RPMI8226 (cell line): ENCODE results near the gene JPH2.
"Not testable (repeated sequence)": the region's sequence is repeated elsewhere in the genome, so short reads cannot be mapped to it uniquely, and the experiment has no call there.

Experiments used
- DNase-seq: peaks from one replicate; pipeline ENCODE4 v3.0.0-alpha.2; 2015

The JPH2 gene

DNA sequence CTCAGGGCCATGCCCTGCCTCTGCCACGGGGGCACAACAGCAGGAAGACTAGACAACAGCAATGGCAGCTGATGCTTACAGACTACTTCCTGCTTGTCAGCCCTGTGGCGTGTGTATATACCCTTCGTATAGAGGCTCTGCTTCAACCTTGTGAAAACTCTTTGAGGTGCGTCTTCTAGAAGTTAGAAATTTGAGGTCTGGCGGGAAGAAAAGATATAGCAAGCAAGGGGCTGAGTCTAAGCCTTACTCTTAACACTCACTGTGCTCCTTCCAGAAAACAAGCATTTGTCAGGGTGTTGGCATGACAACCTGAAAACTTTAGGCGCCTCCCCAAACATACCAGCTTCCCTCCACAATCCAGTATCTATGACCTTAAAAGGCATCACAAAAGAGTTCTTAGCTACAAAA, 33.3 kb downstream of the JPH2 start:
- no peak for DNase-seq

DNA sequence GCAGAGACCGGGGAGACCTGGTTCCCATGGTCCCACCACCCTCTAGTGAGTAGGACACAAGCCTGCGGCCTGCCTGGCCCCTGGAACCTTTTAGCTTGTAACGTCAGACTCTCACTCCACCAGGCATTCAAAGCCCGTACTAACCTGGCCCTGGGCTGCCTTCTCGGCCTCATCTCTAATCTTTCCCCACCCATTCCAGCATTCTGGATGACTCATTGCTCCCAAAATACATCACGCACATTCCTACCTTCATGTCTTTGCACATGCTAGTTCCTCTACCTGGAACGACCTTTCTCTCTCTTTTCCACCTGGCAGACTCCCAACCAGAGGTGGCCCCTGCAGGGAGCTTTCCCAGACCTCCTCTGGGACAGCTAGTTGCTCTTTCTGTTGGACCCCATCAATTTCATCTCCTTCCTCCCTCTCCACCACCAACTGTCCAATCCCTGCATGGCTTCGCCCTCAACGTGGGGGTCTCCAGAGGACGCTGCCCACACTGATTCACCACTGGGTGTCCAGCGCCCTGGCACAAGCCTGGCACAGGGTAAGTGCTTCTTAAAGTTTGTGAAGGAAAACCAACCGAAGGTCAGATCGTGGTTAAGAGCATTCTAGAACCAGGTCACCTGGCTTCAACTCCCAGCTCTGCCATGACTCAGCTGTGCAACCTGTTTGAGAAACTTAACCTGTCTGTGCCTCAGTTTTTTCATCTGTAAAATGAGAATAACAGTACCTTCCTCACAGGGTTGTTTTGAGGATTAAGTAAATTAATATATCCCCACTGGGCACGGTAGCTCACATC, 35.2 kb downstream of the JPH2 start:
- no peak for DNase-seq

DNA sequence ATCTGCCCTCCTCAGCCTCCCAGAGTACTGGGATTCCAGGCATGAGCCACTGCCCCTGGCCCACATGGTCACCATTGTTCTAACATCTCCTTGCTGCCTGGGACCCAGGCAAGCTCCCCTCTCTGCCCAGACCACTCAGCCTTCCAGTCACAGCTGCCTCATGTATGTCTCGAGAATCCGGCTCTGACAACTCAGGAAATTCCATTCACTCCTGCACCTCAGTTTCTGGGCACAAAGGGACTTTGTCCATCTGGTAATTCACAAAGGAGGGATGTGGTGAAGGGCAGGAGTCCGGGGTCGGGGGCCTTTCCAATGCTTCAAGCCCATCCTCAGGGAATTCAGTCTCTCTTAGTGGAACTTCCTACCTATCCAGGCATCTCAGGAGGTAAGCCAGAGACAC, 40.7 kb downstream of the JPH2 start:
- no peak for DNase-seq

DNA sequence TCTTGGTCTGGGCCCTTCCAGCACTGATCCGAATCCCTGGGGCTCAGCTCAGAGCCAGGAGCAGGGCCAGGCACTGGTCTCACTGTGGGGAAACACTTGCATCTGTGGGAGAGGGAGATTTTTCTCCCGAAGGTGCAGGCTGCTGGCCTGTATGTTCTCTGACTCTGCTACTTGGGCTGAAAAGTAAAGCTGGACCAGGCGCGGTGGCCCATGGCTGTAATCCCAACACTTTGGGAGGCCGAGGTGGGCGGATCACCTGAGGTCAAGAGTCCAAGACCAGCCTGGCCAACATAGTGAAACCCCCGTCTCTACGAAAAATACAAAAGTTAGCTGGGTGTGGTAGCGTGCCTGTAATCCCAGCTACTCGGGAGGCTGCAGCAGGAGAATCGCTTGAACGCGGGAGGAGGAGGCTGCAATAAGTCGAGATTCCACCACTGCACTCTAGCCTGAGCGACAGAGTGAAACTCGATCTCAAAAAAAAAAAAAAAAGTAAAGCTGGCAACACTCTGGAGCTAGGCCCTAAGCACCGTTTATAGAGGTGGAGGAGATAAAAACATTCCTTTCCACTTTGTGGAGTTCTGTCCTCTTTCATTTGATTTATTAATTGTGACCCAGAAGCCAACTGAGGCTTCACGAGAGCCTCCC, 41.7 kb downstream of the JPH2 start:
- no peak for DNase-seq

DNA sequence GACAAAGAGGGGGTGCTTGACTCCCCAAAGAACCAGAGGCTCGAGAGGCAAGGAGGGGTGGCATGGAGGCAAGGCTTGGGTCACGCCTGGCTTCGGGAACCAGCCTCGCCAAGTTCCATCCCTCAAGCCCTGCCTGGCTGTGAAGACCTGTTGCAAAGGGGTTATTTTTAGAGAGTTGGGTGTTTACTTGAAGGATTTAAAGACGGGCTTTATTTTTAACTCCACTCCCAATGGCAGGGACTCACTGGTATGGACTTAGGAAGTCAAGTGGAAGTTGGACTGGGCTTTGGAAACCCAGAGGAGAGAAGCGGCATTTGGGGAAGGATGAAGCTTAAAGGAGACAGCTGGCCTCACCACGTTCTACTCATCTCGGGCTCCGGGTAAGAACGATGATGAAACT, 43.1 kb downstream of the JPH2 start:
- DNase-seq, result no peak

DNA sequence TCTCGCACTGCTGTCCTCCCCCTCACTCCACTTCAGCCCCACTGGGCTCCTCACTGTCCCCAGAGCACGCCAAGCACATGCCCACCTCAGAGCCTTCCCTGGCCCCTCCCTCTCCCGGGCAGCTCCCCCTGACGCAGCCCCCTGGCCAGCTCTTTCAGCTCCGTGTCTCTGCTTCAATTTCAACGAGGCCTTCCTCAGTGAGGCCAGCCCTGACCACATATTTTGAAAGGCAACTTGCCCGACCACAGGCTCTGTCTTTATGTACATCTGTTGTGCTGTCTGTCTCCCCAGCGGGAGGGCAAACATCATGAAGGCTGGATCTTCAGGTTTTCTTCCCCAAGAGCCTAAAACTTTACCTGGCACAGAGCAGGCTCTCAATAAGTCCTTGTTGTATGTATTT, 44.6 kb downstream of the JPH2 start:
- no peak for DNase-seq

DNA sequence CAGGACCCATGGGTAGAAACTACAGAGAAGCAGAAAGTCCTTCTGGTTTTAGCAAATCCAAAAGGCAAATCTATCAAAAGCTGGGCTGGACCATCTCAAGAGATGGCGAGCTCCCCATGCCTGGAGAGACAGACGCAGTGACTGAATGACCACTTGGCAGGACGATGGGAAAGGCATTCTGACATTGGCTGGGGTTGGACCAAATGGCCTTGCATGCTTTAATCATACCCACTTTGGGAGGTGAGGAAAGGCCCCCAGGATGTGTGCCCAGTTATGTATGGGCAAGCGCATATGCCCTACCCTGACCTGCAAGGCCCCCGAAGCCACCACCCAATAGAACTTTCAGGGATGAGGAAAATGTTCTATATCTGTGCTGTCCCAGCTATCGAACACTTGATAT, 45.1 kb downstream of the JPH2 start:
- DNase-seq, result no peak

DNA sequence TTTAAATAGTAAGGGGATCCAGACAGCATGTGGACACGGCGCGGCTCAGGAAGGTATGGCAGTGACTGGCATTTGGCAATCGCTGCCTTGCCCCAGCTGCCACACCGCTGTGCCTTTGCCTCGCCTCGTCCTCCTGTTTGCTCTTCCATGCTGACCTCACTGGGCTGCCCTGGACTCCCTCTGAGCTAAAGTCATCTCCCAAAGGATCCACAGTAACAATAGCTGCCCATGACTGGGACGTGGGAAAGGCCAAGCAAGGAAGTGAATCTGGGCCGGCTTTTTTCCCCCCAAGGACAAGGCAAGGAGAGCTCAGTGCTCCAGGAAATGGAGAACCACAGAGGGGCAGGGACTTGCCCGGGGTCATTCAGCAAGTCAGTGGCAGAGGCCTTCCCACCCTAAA, 48.1 kb downstream of the JPH2 start:
- DNase-seq, result no peak

DNA sequence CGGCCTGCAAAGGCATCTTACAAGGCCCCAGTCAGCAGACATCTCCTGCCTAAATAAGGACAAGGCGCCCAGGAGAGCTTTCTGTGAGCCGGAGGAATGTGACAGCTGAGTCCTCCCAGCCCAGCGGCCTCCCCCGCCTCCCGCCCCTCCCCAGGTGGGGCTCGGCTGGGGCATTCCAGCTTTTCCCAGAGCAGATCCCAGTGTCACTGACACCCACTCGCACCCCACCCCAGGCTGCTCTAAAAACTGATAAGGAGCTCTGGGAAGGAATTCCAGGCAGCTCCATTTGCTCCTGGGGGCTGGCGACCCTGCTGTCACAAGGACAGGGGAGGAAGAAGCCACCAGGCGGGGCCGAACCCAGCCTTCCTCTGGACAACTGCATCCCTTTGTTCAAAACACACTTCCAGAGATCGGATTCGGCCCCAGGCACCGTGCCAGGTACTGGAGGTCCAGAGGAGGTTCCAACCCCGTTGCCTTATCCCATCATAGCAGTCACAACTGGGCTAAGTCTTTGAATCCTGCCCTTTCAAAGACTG, 49.7 kb downstream of the JPH2 start:
- no peak for DNase-seq

DNA sequence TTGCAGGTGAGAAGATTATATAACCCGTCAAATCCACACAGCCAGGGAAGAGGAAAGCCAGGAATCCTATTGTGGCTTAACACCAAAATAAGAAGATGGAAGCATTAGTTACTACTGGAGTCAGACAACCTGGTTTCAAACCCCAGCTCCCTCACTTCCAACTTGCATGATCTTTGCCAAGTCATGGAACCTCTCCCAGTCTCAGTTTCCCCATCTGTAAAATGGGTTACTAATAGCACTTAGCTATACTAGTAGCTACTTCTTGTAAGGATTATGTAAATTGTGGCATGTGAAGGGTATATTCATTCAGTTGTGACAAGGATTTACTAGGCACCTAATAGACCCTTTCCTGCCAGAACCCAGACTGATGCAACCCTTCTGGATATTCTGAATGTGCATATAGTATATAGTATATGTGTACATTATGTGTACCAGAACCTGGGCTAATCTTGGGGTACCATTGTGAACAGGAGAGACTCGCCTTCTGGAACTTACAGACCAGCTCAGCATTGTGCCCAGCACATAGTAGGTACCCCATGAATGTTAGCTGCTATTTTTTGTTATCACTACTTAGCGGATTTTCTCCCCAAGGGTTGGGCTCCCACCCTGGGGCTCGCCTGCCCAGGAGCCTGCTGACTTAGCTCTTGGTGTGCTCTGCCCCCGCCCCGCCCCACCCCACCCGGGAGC, 50.3 kb downstream of the JPH2 start:
- no peak for DNase-seq

DNA sequence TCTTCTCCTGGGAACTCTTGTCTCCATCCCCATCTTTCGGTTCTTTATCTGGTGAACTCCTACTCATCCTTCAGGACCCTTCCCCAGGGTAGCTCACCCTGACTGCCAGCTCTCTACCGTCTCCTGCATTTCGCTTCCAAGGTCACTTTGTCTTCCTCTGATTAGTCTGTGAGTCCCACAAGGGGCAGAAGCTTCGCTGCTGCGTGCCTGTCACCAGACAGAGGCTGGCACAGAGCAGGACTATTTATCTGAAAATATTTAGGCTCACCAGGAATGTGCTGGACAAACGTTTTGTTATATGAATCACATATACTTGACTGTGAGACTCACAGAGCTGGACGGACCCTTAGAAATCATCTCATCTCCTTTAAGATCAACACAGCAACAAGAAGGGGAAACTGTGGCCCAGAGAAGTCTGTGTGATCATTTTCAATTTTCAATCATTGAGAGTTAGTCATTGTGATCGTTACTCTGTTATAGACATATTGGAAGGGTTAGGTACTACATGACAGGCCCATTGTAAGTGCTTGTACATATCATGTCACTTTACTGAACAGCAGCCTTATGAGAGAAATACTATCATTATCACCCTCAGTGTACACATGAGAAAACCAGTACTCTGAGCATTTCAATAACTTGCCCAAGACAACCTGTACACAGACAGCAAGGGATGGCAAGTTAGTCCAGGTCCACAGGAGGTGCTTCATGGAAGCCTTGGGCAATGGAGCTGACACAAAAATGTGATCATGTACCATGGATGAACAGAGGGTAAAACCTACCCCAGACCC, 51.4 kb downstream of the JPH2 start:
- DNase-seq, result no peak

DNA sequence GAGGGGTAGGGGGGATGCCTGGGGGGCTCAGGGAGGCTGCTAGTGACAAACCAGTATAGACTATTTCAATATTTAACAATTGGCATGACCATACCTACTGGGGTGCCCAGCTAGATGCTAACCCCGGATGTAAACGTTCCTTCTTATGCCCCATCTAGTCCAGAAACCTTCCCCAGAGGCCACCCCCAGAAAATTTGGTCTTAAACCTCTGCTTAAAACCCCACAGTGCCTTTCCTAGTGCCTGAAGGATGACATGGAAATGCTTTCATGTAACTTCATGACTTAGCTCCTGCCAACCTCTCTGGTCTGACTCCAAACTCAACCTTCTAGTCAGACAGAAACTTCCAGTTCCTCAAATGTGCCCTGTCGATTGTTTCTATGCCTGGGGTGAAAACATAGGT, 52.0 kb downstream of the JPH2 start:
- DNase-seq, result peak; percentile 45

DNA sequence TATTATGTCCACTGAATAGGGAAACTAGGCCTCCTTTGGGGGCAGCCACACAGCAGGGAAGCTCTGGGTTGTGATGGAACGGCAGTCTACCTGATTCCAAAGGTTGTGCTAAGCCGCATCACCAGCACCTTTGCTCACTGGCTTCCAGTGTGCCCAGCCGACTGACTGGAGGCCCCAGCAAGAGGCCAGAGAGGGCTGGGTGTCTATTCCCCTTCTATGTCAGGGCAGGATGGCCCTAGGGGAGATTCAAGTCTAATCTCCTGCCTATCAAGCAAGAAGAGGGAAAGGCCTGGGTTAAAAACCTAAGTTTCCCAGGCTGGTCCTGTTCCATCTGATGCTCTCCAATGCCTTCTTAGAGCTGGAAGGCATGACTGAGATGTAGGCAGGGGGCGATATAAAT, 53.6 kb downstream of the JPH2 start:
- no peak for DNase-seq

DNA sequence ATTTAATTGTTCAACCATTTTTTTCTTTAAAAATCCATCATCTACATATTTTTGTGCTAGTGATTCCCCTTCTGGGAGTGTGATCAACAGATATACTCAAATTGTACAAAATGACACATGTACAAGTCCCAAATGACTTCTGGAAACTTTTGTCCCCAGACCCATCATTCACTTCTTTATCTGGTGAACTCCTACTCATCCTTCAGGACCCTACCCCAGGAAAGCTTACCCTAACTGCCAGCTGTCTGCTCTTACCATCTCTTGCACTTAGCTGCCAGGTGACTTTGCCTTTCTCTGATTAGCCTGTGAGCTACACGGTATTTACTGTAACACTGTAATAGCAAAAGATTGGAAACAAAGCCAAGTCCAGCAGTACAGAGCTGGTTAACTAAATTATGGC, 55.3 kb downstream of the JPH2 start:
- no peak for DNase-seq

DNA sequence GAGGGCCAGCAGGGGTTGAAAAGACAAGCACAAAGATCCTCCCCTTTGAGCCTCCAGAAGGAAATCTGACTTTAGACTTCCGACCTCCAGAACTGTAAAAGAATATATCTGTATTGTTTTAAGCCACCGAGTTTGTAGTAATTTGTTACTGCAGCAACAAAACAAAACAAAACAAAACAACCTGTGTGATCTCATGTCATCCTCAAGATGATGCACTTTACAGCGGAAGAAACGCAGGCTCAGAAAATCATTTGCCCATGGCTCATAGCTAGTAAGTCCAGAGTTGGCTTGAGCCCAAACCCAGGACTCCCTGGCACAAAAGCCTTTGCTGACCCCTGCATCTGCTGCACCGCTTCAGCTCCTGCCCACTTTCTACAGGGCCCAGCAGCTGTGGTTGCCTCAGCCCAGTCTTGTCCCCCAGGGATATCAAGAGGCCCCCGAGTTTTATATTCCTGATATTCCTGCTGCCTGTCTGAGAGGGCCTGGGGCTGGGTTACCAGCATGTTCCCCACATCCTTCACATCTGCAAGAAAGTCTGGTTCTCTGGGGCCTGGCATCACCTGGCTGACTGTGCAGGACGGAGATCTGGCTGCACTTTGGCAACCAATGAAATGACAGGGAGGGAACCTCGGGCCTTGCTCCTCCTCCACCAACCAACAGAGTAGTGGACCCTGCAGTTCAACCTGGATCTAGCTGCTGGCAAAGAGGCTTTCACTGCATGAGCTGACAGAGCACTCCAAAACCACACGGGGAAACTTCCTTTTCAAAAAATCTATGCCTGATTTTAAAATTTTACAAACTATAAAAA, 56.9 kb downstream of the JPH2 start:
- DNase-seq, result no peak

DNA sequence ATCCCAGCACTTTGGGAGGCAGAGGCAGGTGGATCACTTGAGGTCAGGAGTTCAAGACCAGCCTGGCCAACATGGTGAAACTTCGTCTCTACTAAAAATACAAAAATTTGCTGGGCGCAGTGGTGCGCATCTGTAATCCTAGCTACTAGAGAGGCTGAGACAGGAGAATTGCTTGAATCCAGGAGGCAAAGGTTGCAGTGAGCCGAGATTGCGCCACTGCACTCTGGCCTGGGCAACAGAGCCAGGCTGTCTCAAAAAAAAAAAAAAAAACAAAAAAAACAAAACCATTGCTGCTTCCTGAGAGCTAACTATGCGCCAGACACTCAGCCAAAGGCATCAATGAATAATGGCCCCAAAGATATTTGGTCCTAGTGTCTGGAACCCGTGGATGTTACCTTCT, 57.7 kb downstream of the JPH2 start:
- not testable (repeated sequence) for DNase-seq

DNA sequence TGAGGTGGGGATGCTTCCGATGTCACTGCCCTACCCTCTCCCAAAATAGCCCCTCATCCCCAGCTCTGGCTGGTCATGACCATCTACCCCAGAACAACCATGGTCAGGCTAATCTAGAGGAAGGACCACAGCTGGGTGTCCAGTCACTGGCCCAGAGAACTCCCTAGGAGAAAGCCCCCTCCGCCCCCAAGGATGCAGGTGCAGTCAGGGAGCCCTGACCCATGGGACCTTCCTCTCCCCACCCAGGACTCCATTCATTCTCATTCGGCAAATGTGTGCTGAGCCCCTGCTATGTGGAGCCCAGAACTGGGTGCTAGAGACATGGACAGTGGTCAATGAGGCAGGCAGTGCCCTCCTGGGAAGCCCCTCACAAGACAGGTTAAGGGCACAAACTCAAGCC, 60.5 kb downstream of the JPH2 start:
- no peak for DNase-seq

DNA sequence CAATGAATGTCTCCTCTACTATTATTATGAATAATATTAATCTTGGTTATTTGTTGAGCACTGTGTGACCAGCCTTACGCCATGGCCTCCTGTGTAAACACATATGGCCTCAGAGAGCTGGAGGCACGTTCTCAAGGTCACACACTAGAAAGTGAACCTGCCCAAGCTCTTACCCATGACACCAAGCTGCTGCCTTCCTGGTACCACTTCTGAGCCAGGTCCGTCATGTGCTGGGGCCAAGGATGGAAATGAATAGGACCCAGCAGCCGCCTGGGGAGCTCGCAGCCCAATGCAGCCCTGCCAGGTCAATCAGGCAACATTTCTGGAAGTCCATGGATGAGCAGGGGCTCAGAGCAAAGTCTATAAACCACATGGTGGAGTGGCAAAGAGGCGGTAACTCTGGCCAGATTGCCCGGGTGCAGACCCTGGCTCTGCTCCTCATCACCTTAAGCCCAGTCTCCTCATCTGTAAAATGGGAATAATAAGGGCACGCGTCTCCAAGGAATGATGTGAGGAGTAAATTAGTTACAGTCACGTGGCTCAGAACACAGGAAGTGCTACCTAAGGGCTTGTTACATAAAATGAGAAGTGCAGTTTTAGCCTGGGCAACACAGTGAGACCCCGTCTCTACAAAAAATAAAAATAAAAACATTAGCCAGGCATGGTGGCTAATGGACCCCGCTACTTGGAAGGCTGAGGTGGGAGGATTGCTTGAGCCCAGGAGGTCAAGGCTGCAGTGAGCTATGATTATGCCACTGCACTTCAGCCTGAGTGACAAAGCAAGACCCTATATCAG, 61.5 kb downstream of the JPH2 start:
- DNase-seq, result no peak

DNA sequence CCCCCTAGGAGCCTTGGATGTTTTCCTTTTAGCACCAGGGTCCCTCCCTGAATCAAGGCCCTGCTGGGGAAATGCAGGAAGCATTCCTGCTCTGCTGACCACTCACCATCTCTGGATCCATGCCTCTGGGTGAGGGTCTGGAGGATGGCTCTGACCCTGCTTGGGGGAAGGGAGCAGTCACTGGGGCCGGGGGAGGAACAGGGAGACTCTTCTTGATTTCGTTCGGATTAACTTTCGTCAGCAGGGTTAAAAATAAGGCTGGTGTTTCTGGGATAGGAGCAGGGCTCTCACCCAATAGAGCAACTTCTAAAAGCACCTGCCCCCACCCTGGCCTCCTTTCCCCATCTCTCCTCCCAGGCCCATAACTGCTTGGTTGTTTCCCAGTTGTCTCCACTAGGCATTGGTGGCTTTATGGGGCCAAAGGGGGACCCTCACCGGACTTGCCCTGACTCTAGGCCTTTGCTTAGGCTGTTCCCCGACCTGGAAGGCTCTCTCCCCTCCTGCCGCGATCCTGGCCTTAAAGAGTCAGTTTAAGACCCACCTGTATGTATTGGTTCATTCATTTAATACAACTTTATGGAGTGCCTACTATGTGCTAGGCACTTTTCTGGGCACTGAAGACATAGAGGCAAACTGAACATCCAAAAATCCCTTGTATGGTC, 63.0 kb downstream of the JPH2 start:
- DNase-seq, result no peak

DNA sequence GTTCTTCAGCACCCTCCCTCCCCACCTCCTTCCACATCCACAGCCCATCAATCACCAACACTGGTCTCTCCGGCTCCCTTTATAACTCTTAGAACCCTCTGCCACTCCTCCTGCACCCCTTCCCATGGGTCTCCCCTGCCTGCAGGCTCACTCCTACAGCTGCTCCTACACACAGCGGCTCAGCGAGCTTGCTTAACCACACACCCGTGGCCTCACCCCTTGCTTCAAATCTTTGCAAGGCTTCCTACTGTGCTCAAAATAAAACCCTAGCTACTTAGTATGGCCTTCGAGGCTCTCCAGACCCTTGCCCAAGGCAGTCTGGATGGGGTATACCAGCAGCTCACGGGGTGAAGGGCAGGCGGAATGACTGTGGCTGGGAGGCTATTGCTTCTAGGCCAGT, 63.7 kb downstream of the JPH2 start:
- DNase-seq, result no peak
